ENCODE results near the gene TLNRD1. TPM values are rescaled to one million over a fixed set of nuclear protein-coding genes. Genes with fewer than 3 reads are reported as not detected.

Gene TLNRD1
- polyA plus RNA-seq, 4 donors, result 6.7 to 11.8 (median 8.7) TPM

DNA sequence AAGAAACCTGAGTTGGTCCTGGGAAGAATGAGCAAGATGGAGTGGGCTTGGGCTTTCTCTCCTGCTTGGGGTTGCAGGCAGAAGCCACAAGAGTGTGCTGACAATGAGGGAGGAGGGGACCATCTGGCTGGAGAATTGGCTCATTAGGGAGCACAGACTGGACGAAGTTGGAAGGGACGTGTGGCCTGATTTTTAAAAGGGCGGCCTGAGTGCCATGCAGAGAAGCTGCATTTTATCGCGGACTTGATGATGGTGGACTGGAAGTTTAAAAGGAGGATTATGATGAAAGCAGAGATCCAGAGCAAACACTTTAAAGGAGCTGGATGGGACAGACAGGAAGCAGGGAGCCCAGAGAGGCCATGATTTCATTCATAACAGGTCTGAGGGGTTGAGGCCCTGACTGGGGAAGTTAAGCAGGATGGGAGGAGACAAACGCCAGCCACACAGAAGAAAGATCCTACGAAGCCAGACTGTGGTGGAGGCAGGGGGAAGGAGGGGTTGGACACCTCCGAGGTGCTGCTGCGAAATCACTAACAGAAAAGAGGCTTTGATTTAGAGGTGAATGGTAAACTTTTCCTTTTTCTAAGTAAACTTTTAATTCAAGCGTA, 23.6 kb downstream of the TLNRD1 start:
- DNase-seq (ENCODE audit: low read depth in 4 of 4, low spot score in 2 of 4), result no peak

DNA sequence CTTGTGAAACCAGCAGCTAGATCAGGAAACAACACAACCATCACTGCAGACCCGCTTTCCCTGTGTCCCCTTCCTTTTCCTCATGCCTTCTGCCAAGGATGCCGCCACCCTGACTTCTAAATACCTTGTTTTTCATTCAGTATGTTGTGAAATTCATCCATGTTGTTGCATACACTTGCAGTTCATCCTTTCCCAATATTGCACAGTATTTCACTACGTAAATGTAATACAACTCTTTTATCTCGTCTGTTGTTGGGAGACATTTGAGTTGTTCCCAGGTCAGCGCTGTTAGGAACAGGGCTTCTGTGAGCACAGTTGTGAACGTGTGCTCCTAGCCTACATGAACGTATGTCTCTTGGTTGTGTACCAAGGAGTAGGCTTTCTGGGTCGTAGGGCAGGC, 24.2 kb downstream of the TLNRD1 start:
- DNase-seq (ENCODE audit: low read depth in 4 of 4, low spot score in 2 of 4), result no peak

DNA sequence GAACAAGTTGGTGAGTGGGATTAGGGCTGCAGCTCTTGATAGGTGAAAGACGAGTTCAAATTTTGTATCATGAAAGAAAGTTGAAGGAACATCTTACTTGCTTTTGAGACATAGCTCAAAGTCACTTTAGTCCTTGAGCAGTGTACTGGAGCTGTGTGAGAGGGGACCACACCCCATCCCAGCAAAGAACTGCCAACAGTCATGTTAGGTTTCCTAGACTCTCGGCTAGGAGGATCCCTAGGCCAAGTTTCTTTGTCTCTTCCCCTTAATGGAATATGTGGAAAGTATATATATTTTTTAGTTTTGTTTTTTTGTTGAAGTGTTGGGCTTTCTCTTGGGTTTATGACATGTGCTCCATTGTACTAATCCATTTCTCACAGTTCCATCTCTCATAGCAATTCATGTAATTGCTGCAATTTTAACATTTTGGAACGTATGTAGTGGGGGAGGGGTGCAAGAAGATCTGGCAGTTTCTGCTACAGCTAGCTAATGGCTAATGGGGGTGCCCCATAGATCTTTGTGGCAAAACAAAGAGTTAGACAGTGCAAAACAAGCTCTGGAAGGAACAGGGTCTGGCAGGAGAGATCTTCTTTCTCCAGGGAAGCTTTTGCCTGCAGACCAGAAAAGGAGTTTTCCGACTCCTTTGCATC, 25.1 kb downstream of the TLNRD1 start:
- no peak for DNase-seq (ENCODE audit: low read depth in 4 of 4, low spot score in 2 of 4)

DNA sequence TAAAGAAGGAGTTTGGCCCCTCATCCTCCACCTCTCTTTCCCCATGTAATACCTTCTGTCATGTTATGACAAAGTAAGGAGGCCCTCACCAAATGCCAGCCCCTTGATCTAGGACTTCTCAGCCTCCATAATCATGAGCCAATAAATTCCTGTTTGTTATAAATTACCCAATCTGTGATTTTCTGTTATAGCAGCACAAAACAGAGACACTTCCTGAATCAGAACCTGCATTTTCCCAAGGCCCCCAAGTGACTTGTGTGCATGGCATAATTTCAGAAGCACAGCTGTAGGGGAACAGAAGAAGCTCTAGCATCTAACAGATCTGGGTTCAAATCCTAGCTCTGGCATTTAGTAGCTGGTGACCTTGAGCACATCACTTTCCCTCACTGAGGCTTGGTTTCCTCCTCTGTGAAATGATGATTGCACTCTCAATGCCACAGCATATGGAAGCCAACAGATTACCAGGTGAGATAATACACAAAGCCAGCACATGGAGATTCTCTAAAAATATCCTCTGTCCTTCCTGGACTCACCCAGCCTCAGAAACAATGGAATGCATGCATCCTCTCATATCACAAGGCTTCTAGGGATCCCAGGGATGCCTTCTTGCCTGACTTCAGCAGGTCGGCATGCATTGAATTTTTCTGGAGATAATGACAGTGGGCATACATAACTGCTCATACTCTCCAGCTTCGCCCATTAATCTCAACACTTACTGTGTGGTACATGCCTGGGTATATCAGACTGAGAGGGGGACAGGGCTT, 26.3 kb downstream of the TLNRD1 start:
- no peak for DNase-seq (ENCODE audit: low read depth in 4 of 4, low spot score in 2 of 4)

DNA sequence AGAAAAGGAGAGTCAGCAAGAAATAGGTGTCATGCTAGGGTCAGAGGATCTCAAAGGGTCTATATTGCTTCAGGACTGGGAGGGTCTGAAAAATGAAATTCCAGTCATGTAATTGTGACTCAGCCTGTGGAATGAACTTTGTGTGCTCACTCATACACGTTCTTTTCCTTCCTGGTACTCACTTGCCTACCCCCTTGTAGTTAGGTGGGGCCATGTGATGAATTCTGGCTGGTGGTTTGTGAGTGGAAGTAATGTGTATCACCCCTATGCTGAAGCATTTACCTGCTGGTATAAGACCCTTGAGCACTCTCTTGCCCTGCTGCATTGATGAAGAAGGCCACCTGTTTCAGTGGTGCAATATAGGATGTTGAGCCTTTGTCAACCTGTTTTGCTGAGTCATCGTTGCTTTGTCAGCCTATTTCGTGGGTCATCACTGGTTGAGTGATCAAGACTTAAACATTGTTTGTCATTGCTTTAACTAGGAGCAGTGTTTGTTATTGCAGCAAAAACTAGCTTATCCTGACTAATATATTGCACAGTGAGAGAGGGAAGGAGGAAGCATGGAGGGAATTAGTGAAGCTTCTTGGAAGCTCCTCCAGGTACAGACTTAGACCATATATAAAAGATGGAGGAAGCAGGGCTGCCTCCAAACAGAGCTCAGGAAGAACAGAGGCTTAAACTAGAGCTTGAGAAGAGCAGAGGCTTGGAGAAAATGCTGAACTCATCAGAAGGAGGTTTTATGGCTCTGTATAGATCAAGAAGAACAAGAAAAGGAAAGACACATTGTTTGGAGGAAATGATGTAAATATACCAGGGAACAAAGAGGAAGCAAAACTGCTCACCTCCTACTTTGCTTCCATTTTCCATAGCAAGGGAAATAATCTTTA, 28.9 kb downstream of the TLNRD1 start:
- no peak for DNase-seq (ENCODE audit: low read depth in 4 of 4, low spot score in 2 of 4)

DNA sequence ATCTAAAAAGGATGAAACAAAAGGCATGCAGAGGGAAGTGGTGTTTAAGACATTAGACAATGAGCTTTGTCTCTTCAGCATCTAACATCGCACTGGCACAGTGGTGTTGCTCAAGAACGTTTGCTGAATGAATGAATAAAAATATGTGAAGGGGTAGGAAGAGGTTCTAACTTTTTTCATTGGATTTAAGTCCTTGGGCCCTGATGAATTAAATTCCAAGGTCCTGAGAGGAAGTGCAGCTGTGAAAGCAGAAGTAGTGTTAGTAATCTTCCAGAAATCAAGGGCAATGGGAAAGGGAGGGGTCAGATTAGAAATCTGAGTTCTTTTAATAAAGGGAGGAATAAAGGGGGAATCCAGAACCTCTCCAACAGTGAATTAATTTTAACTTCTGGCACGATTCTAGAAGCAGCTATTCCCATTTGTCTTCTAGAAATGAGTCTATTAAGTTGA, 29.6 kb downstream of the TLNRD1 start:
- no peak for DNase-seq (ENCODE audit: low read depth in 4 of 4, low spot score in 2 of 4)

DNA sequence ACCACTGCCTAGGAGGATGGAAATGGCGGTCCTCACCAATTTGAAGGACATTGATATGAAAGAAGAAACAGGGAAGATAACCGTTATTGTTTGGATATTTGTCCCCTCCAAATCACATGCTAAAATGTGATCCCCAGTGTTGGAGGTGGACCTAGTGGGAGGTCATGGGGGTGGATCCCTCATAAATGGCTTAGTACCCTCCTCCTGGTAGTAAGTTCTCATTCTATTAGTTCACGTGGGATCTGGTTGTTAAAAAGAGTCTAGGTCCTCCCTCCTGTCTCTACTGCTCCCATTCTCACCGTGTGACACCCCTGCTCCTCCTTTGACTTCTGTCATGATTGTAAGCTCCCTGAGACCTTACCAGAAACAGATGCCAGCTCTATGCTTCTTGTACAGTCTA, 30.5 kb downstream of the TLNRD1 start:
- DNase-seq (ENCODE audit: low read depth in 4 of 4, low spot score in 2 of 4), result no peak

DNA sequence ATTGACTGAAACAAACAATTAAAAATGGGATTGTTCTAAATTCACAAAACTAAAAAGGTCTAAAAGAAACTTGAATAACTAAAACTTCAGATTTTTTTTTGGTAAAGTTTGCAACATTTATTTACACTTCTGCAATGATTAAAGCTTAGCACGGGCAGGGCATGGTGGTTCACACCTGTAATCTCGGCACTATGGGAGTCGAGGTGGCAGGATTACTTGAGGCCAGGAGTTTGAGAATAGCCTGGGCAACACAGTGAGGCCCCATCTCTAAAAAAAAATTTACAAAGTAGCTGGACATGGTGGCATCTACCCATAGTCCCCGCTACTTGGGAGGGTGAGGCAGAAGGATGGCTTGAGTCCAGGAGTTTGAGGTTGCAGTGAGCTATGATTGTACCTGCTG, 31.6 kb downstream of the TLNRD1 start:
- no peak for DNase-seq (ENCODE audit: low read depth in 4 of 4, low spot score in 2 of 4)

DNA sequence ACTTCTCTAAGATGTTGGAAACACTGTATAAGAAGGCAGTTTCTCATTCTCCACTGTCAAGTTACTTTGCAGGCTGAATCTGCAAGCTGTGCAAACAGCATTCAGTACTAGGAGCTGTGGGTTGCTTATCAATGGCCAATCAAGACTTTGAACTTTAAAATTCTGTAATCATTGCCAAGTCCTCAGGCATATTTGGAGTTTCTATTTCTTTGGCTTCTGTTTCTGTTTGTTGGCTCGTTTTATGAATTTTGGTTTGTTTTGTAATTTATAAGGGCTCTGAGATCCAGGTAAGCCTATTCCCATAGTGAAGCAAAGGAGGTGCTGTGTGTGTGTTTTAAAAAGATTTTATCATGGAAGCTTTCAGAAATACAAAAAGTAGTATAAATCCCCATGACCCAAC, 32.1 kb downstream of the TLNRD1 start:
- DNase-seq (ENCODE audit: low read depth in 4 of 4, low spot score in 2 of 4), result no peak

DNA sequence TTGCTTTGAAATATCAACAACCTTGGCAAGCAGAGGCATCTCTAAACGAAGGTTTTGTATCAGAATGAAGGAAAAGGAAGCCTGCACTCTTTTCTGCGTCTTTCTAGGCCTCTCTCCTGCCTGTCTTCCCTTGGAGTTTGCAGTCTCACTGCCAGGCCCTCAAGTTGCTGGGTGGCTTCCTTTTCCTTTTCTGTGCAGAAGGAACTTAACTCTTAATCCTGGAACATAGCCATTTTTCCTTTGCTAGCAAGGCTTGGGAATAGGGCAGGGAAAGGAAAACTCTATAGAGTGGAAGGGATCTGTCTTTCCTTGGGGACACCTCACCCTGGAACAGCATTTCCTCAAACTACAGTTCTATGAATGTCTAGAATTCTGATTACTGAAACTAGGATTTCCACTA, 32.8 kb downstream of the TLNRD1 start:
- no peak for DNase-seq (ENCODE audit: low read depth in 4 of 4, low spot score in 2 of 4)

DNA sequence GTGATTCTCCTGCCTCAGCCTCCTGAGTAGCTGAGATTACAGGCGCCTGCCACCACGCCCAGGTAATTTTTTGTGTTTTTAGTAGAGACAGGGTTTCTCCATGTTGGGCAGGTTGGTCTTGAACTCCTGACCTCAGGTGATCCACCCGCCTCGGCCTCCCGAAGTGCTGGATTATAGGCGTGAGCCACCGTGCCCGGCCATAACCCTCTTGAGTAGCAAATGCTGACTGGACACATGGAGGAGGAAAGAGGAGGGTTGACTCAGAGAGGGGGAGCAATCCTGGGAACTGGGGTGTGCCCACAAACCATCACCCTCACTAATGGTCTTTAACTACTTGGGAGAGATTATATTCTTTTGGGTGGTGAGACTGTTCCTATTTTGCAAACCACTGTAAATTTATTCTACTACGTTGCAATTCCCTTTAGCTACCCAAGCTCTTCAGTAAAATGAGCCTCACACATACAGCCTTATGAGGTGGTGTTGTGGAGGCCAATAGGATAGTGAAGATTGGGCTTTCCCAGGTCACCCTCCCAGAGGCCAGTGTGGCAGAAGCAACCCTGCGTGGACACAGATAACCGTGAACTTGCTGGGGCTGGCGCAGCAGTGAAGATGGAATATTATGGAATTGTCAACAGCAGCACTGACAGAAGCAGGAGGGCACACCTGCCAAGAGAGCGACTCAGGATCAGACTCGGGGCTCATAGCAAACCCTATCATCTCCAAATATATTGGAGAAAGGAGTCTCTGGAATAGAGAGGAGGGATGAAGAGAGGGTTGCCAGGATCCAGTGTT, 37.4 kb downstream of the TLNRD1 start:
- no peak for DNase-seq (ENCODE audit: low read depth in 4 of 4, low spot score in 2 of 4)

DNA sequence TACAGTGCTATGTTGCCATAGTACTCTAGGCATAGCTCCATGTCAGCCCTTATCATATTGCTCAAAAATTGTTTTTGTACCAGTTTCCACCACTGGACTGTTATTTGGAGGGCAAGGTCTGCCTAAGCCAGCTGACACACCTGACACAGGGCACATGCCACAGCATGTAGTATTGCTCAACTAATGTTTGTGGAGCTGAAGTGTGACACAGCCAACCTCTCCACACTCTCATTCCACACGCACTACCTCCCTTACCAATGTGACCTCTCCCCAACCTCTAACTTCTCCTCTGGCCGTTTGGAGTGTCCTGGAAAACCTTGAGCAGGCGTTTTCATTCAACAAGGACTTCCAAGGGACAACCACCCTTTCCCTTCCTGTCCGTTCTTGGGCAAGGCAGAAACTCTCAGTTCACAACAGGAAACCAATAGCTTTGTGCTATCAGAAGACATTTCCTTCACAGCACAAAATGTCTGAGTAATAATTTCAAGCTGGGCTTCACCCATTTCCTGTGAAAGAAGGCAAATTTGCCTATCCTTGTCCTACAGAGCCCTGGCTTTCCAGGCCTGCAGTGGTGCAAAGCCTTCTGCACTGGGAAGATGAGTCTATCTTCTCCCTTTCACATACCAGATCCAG, 38.4 kb downstream of the TLNRD1 start:
- no peak for DNase-seq (ENCODE audit: low read depth in 4 of 4, low spot score in 2 of 4)

DNA sequence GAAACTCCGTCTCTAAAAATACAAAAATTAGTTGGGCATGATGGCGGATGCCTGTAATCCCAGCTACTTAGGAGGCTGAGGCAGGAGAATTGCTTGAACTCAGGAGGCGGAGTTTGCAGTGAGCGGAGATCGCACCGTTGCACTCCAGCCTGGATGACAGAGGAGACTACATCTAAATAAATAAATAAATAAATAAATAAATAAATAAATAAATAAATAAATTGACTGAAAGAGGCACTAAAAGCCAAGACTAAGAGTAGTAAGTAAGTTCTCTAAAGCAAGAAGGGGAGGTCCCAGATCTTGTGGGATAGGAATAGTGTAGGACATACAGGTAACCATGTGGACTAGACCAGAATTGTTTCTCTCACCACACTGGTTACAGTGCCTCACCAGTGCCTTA, 40.0 kb downstream of the TLNRD1 start:
- DNase-seq (ENCODE audit: low read depth in 4 of 4, low spot score in 2 of 4), result no peak

DNA sequence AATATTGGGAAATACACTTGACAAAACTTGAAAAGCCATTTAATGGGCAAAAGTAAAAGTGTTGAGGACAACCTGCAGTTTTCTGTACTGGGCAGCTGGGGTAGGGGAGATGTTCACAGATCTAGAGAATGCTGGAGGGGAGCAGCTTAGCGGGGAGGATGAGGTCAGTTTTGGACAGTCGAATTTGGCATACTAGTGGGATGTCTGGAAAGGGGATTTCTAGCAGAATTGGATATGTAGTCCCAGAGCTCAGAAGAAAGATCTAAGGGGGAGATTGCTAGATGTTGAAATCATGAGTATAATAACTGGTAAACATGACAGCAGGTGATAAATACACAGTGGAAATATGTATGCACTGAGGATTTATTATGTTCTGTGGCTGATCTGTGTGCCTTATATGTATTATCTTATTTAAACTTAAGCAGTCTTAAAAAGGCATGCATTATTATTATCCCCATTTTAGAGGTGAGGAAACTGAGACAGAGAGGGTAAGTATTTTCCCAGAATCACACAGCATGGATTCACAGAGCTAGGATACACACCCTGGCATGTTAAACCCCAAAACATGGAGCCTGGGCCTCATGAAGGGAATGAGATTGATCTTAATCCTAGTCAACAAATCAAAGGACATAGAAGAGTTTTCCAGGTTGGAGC, 42.7 kb downstream of the TLNRD1 start:
- DNase-seq (ENCODE audit: low read depth in 4 of 4, low spot score in 2 of 4), result no peak

DNA sequence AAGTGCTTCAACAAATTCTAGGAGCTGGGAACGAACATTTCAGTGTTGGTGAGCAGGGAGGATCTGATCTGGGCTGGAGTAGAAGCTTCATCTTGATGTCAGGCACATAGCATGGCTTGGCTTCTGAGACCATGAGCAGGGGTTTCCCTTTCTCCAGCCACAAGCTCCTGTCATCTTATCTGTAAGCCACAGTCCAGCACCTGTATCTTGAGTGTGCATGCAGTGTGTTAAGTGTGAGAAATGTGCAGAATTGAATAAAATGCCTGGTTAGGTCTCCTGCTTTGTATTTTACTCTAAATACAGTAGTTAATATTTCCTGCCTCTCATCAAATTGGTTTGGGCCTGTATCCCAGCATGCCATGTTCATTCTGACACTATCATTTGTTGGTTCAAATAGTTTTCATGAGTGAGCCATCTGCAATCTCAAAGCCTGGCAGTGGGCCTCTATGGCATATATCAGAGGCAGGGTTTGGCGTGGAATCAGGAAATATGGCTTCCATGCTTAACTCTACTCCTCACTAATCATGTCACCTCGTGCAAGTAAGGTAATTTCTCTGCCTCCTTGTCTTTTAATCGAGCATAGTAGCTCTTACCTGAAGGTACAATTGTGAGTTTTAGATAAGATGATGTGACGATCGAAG, 43.3 kb downstream of the TLNRD1 start:
- DNase-seq (ENCODE audit: low read depth in 4 of 4, low spot score in 2 of 4), result no peak

DNA sequence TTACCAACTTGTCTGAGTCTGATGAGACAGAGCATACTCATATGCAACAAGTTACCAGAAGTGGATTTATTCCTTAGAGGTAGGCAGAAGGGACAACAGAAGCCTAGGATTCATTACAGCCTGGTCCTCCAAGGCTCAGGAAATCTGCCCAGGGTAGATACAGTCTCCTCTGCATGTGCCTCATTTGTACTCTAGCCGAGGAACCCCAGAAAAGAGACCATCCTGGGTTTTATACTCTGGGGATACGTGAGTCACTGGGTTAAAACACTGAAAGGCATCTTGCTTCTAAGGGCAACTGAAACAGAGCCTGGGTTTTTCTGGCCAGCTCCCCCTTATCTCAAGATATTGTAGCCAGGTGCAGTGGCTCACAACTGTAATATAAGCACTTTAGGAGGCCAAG, 45.6 kb downstream of the TLNRD1 start:
- DNase-seq (ENCODE audit: low read depth in 4 of 4, low spot score in 2 of 4), result no peak

DNA sequence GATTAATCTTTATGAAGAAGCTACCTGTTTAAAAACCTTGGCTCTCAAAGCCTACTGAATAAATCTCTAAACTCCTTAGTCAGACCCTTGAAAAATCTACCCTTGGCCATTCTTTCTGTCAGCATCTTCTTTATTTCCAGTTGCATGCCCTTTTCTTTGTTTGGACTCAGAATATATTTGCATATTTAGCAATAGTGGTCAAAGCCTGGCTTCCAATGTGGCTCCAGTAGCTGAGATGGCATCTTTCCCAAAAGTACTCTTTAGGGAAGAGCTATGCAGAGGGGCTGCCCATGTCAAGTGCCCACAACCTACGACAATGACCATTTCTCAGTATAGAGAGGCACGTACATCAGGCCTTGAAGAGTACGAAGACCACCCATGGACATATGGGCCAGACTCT, 47.2 kb downstream of the TLNRD1 start:
- no peak for DNase-seq (ENCODE audit: low read depth in 4 of 4, low spot score in 2 of 4)

DNA sequence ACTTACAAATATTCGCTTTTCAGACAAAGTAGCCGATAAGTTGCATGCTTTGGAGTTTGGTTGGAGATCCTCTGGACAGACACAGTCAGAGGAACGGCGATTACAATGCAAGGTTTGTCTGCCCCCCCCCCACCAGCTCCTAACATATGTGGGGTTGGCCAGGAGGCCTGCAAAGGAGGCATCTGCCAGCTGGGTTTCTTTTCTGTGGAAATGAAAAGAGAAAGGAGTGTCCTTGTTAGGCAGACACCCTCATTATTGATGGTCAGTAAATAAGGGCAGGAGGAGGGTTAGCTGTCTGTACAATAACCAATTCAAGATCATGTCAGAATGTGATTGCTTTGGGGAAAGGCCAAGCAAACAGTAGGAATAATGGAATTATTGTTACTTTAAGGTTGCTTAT, 49.1 kb downstream of the TLNRD1 start:
- no peak for DNase-seq (ENCODE audit: low read depth in 4 of 4, low spot score in 2 of 4)

DNA sequence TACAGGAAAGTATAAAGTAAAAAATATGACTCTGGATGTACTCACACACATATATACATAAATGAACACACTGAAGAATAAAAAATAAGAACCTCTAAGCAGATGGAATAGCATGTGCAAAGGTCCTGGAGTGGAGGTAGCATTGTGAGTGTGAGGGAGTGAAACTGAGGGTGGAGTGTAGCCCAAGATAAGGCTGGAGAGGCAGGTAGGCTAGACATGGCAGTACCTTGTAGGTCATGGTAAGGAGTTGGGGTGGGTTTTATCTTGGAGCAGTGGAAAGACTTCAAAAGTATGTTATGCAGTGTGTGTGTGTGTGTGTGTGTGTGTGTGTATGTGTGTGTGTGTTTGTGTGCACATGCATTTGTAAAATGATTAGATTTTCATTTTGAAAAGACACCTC, 49.5 kb downstream of the TLNRD1 start:
- DNase-seq (ENCODE audit: low read depth in 4 of 4, low spot score in 2 of 4), result no peak

Data from left renal cortex interstitium (tissue), 4 donors.